ENCODE measurements around the gene MED19.

MED19 gene, protein sequence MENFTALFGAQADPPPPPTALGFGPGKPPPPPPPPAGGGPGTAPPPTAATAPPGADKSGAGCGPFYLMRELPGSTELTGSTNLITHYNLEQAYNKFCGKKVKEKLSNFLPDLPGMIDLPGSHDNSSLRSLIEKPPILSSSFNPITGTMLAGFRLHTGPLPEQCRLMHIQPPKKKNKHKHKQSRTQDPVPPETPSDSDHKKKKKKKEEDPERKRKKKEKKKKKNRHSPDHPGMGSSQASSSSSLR

DNA sequence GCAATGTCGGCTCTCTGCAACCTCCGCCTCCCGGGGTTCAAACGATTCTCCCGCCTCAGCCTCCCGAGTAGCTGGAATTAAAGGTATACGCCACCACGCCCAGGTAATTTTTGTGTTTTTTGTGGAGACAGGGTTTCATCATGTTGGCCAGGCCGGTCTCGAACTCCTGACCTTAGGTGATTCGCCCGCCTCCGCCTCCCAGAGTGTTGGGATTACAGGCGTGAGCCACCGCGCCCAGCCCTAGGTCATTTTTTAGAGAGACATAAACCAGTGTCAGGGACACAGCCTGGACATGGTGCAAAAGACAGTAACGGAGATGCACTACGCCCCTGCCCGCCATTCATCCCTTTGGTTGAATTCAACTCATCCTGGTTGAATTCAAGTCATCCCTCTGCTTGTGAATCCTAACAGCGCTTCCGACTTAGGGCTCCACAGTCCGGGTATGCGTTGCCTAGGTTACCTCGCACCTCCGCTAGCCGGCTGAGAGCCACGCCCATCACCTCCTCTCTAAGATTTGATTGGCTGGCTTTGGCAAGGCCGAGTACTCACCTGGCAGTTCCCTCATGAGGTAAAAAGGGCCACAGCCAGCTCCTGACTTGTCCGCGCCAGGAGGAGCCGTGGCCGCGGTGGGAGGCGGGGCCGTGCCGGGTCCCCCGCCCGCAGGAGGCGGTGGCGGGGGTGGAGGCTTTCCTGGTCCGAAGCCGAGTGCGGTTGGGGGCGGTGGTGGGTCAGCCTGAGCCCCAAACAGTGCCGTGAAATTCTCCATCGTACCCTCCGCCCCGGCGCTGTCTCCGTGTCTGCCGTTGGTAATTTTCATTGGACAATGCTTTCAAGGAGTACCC lies at the start of gene MED19:
Gene MED19 (minus strand): TSS at position 802 of the 842 bp plus-strand sequence. CDS start 36 bp downstream, at position 766.
- H3K9me3 ChIP-seq (ENCODE audit: control insufficient read depth, low read length) = no peaks in the 10 kb centered on the region
- peak within 1 kb of the TSS; percentile 99 for H3K4me3 ChIP-seq (ENCODE audit: low read length)
- no peaks in the 10 kb centered on the region for H3K27me3 ChIP-seq (replicated peaks; ENCODE audit: control insufficient read depth, insufficient read depth, low read length)
- H3K36me3 ChIP-seq (ENCODE audit: control insufficient read depth, insufficient read depth, low read length, severe bottlenecking) = peaks cover under 1% of the 10 kb centered on the region
- H3K4me1 ChIP-seq (ENCODE audit: control insufficient read depth, insufficient read depth, low read length) = peaks cover 23% of the 10 kb centered on the region
- DNase-seq (ENCODE audit: low read depth) = peak; percentile 77
- H3K9ac ChIP-seq (ENCODE audit: low read length) = peak within 1 kb of the TSS; percentile 98

DNA sequence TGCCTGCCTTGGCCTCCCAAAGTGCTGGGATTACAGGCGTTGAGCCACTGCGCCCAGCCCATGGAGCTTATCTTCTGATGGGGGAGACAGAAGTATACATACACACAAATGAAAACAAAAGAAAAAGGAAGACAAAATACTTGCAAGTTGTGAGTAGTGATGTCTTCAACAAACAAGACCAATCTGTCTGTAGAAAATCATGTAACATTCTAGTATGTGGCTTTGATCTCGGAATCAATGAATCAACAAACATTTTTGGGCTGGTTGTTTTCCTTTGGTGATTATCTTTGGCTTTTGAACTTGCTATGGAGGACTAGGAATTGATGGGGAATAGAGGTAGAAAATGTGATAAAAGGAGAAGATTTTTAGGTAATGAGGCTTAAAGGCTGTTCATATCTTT lies 46.2 kb upstream of the MED19 start:
- no peak for DNase-seq (ENCODE audit: low read depth)

DNA sequence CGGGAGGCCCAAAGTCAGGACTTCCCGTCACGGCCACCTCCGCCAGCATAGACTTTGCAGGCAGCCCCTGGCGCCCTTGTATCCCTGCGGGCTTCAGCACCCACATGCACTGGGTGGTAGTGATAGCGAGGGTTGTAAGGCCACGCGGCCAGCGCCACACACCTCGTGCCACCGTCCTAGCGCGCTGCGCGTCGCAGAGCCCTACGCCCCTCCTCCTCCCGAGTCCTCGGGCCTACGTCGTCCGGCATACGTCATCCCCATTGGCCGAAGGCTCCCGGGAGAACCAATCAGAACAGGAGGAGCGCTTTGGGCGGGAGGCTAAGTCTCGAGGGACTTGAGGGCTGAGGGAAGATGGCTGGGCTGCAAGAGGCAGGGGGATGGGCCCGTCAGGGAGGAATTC lies 40.9 kb upstream of the MED19 start:
- Histone ChIP-seq H3K36me3 (ENCODE audit: control insufficient read depth, insufficient read depth, low read length, severe bottlenecking) (peaks cover 6% of the 10 kb centered on the region), H3K9ac (ENCODE audit: low read length) (no peak overlapping the region), H3K9me3 (ENCODE audit: control insufficient read depth, low read length) (no peaks in the 10 kb centered on the region), H3K4me1 (ENCODE audit: control insufficient read depth, insufficient read depth, low read length) (no peaks in the 10 kb centered on the region), H3K4me3 (ENCODE audit: low read length) (no peak overlapping the region), H3K27me3 (replicated peaks; ENCODE audit: control insufficient read depth, insufficient read depth, low read length) (no peaks in the 10 kb centered on the region)
- no peak for DNase-seq (ENCODE audit: low read depth)

More for the DNA sequence above, 46.2 kb upstream of the MED19 start:
- Histone ChIP-seq H3K27me3 (replicated peaks; ENCODE audit: control insufficient read depth, insufficient read depth, low read length) (no peaks in the 10 kb centered on the region), H3K36me3 (ENCODE audit: control insufficient read depth, insufficient read depth, low read length, severe bottlenecking) (no peaks in the 10 kb centered on the region), H3K9me3 (ENCODE audit: control insufficient read depth, low read length) (no peaks in the 10 kb centered on the region), H3K9ac (ENCODE audit: low read length) (no peak overlapping the region), H3K4me3 (ENCODE audit: low read length) (no peak overlapping the region), H3K4me1 (ENCODE audit: control insufficient read depth, insufficient read depth, low read length) (peaks cover 3% of the 10 kb centered on the region)

DNA sequence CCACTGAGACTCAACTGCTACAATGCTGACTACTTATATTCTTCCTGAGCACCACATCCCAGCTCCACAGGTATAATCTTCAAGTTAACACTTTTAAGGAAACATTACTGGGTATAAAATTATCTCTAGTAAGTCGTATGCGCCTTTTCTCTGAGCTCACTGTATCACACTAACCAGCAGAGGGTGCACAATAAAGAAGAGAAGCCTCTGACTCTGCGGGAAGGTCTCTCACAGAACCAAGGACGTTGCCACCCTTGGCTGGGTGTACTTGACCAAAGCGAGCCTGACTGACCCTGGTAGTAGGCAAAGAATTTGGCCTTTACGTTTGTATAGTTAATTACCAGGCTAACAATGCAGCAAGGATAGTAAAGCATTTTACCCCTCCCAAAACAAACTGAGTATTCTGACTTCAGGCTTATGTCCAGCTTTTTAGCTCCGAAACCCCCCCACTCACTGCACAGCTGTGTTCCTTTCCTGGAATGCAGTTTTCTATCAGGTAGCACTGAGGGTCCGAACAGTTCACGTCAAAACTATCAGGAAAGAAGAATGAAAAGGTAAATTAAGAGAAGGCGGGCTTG lies 39.8 kb upstream of the MED19 start, which contains the start of gene BTBD18:
Gene BTBD18 (minus strand): TSS at position 144 of the 578 bp plus-strand sequence. CDS start 631 bp downstream, outside the sequence.
- Histone ChIP-seq H3K4me3 (ENCODE audit: low read length) (no peak within 1 kb of the TSS), H3K4me1 (ENCODE audit: control insufficient read depth, insufficient read depth, low read length) (no peaks in the 10 kb centered on the region), H3K27me3 (replicated peaks; ENCODE audit: control insufficient read depth, insufficient read depth, low read length) (no peaks in the 10 kb centered on the region), H3K9ac (ENCODE audit: low read length) (no peak within 1 kb of the TSS), H3K9me3 (ENCODE audit: control insufficient read depth, low read length) (no peaks in the 10 kb centered on the region), H3K36me3 (ENCODE audit: control insufficient read depth, insufficient read depth, low read length, severe bottlenecking) (peaks cover 13% of the 10 kb centered on the region)
- DNase-seq (ENCODE audit: low read depth) = peak; percentile 72

DNA sequence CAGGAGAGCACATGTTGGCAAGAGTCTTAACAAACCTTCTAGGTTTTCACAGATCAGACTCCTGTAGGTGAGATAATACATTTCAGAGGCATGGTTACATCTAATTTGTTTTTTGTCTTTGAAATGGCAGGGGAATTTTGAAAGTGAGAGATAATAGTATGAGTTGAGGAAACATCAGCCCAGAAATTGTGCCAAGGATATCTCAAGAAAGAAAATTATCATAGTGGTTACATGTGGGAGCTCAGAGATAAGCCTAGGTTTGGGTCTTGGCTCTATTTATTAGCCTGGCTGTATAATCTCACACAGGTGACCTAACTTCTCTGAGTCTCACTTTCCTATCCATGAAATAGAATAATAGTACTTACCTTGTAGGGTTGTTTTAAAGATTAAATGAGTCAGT lies 39.2 kb upstream of the MED19 start:
- no peak overlapping the region for H3K9ac ChIP-seq (ENCODE audit: low read length)
- H3K4me3 ChIP-seq (ENCODE audit: low read length) = no peak overlapping the region
- H3K9me3 ChIP-seq (ENCODE audit: control insufficient read depth, low read length) = no peaks in the 10 kb centered on the region
- peaks cover 16% of the 10 kb centered on the region for H3K36me3 ChIP-seq (ENCODE audit: control insufficient read depth, insufficient read depth, low read length, severe bottlenecking)
- DNase-seq (ENCODE audit: low read depth) = no peak
- no peaks in the 10 kb centered on the region for H3K4me1 ChIP-seq (ENCODE audit: control insufficient read depth, insufficient read depth, low read length)
- H3K27me3 ChIP-seq (replicated peaks; ENCODE audit: control insufficient read depth, insufficient read depth, low read length) = no peaks in the 10 kb centered on the region

DNA sequence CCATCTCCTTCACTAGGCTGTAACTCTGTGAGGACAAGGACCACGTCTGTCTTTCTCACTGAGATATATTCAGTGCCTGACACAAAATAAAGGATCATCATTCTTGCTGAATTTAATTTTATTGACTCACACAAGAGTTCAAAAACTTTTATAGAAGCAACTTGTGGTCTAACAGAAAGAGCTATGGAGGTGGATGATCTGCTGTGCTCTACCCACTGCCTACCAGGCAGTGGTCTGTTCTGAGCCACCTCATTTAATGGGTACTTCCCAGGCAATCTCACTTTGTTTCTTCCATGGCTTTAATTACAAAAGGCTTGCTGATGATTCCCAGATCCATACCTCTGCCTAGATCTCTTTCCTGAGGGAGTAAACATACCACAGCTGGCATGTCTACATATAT lies 34.9 kb upstream of the MED19 start:
- DNase-seq (ENCODE audit: low read depth) = no peak
- Histone ChIP-seq H3K27me3 (replicated peaks; ENCODE audit: control insufficient read depth, insufficient read depth, low read length) (no peaks in the 10 kb centered on the region), H3K4me3 (ENCODE audit: low read length) (no peak overlapping the region), H3K36me3 (ENCODE audit: control insufficient read depth, insufficient read depth, low read length, severe bottlenecking) (peaks cover 47% of the 10 kb centered on the region), H3K9me3 (ENCODE audit: control insufficient read depth, low read length) (no peaks in the 10 kb centered on the region), H3K9ac (ENCODE audit: low read length) (no peak overlapping the region), H3K4me1 (ENCODE audit: control insufficient read depth, insufficient read depth, low read length) (peaks cover 36% of the 10 kb centered on the region)

DNA sequence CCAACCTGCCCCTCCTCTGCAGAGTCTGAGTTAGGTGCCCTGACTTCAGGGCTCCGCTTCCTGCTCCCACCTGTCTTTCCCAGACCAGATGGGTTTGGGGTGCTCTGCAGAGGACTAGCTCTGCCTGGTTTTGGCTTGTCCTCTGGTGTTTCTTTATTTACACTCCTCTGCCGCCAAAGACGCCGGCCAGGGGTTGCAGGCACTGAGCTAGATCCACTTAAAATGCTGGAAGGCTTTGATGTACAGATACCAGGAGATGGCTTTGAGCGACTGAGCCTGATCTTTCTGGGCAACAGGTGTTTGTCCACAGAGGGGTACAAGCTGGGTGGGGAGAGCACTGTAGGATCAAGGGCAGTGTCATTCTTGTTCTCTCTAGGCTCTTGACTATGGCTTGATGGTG lies 33.2 kb upstream of the MED19 start:
- H3K4me3 ChIP-seq (ENCODE audit: low read length) = no peak overlapping the region
- no peak overlapping the region for H3K9ac ChIP-seq (ENCODE audit: low read length)
- H3K9me3 ChIP-seq (ENCODE audit: control insufficient read depth, low read length) = no peaks in the 10 kb centered on the region
- no peak for DNase-seq (ENCODE audit: low read depth)
- H3K36me3 ChIP-seq (ENCODE audit: control insufficient read depth, insufficient read depth, low read length, severe bottlenecking) = peaks cover 43% of the 10 kb centered on the region
- peaks cover 42% of the 10 kb centered on the region for H3K4me1 ChIP-seq (ENCODE audit: control insufficient read depth, insufficient read depth, low read length)
- H3K27me3 ChIP-seq (replicated peaks; ENCODE audit: control insufficient read depth, insufficient read depth, low read length) = no peaks in the 10 kb centered on the region

DNA sequence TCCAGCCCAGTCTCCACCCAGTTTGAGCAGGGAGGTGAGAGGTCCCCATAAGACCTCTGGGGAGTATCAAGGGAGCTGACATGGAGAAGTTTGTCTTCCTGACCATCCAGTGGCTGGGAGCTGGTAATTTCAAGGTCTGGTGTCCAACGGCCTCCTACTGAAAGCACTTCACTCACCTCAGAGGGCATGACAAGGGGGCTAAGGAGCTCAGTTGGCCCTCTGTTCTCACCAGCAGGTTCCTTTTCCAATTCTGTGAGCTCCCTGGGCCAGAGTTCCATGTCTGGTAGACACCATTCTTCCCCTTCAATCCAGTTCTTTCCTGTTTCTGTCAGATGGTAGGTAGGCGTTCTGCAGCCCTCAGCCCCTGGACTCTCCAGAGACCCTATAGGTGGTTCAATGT lies 32.3 kb upstream of the MED19 start:
- no peak overlapping the region for H3K9ac ChIP-seq (ENCODE audit: low read length)
- H3K4me3 ChIP-seq (ENCODE audit: low read length) = no peak overlapping the region
- no peaks in the 10 kb centered on the region for H3K9me3 ChIP-seq (ENCODE audit: control insufficient read depth, low read length)
- H3K27me3 ChIP-seq (replicated peaks; ENCODE audit: control insufficient read depth, insufficient read depth, low read length) = no peaks in the 10 kb centered on the region
- DNase-seq (ENCODE audit: low read depth) = no peak
- H3K36me3 ChIP-seq (ENCODE audit: control insufficient read depth, insufficient read depth, low read length, severe bottlenecking) = peaks cover 50% of the 10 kb centered on the region
- H3K4me1 ChIP-seq (ENCODE audit: control insufficient read depth, insufficient read depth, low read length) = peaks cover 42% of the 10 kb centered on the region

DNA sequence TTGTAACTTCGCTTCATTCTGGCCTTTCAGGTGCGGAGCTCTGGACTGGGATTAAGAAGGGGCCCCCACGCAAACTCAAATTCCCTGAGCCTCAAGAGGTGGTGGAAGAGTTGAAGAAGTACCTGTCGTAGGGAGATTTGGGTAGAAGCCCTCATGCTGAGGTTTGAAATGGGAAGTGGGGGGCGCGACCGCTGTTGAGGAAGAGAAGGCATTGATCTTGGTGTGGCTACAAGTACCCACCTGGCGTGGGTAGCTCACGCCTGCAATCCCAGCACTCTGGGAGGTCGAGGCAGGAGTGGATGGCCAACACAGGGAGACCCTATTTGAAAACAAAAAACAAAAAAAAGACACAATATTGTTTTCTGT lies 30.1 kb upstream of the MED19 start:
- peak overlapping the region; percentile 98 for H3K9ac ChIP-seq (ENCODE audit: low read length)
- peaks cover 42% of the 10 kb centered on the region for H3K4me1 ChIP-seq (ENCODE audit: control insufficient read depth, insufficient read depth, low read length)
- peaks cover 66% of the 10 kb centered on the region for H3K36me3 ChIP-seq (ENCODE audit: control insufficient read depth, insufficient read depth, low read length, severe bottlenecking)
- H3K9me3 ChIP-seq (ENCODE audit: control insufficient read depth, low read length) = no peaks in the 10 kb centered on the region
- H3K4me3 ChIP-seq (ENCODE audit: low read length) = peak overlapping the region; percentile 98
- no peaks in the 10 kb centered on the region for H3K27me3 ChIP-seq (replicated peaks; ENCODE audit: control insufficient read depth, insufficient read depth, low read length)
- no peak for DNase-seq (ENCODE audit: low read depth)

DNA sequence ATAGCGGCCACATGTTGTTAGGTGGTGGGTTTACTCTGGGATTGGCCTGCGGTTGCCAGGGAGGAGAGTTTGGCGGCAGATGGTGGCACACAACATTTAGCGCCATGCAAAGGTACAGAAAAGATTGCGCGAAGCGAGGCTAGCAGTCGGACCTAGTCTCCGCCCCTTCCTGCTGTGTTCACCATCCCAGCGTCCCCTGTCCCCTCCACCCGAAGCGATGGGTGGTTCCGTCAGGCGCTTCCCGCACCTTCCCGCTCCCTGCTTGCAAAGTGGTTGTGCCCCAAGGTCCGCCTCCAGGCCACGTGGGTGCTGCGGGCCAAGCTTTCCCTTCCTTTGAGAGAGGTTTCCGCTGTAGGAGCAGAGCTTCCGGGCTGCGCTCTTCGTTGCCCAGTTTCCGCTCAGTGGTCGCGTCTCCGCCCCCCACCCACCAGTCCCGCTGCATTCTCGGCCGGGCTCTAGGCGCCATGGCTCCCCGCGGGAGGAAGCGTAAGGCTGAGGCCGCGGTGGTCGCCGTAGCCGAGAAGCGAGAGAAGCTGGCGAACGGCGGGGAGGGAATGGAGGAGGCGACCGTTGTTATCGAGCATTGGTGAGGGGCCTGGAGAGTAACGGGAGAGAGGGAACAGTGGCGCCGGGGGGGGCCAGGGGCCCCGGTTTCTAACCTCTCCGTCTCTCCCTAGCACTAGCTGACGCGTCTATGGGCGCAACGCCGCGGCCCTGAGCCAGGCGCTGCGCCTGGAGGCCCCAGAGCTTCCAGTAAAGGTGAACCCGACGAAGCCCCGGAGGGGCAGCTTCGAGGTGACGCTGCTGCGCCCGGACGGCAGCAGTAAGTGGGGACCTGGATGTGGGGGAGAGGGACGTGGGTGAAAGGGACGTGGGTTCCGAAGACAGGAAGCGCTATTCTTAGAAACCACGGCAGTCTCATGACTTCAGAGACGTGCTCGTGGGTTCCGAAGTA lies 29.4 kb upstream of the MED19 start, which contains the start of gene SELENOH:
Gene SELENOH (plus strand): TSS at position 360 of the 955 bp plus-strand sequence. CDS start 105 bp downstream, at position 465.
- no peaks in the 10 kb centered on the region for H3K27me3 ChIP-seq (replicated peaks; ENCODE audit: control insufficient read depth, insufficient read depth, low read length)
- peak within 1 kb of the TSS; percentile 98 for H3K4me3 ChIP-seq (ENCODE audit: low read length)
- H3K9me3 ChIP-seq (ENCODE audit: control insufficient read depth, low read length) = no peaks in the 10 kb centered on the region
- peaks cover 59% of the 10 kb centered on the region for H3K36me3 ChIP-seq (ENCODE audit: control insufficient read depth, insufficient read depth, low read length, severe bottlenecking)
- H3K4me1 ChIP-seq (ENCODE audit: control insufficient read depth, insufficient read depth, low read length) = peaks cover 42% of the 10 kb centered on the region
- DNase-seq (ENCODE audit: low read depth) = peak; percentile 98
- peak within 1 kb of the TSS; percentile 98 for H3K9ac ChIP-seq (ENCODE audit: low read length)
